Lower leg skin (tissue), 4 donors: ENCODE data around the gene MAD1L1. TPM values are rescaled to one million over a fixed set of nuclear protein-coding genes. Genes with fewer than 3 reads are reported as not detected.

Experiments used
- DNase-seq, 2 donors: peaks; one replicate each; pipeline ENCODE4 v3.0.0-alpha.2; 2019; ENCODE audit warnings: low spot score in 2 of 2
- H3K4me3 ChIP-seq: fragments of 200-600 bp; sonication (generic); 2 replicates; pipeline ENCODE4 v1.5.1; 2017; ENCODE audit warnings: mild to moderate bottlenecking, low read depth; ENCODE audit not compliant: poor library complexity, severe bottlenecking
- CTCF ChIP-seq, 3 donors: fragments of 450-650 bp; IDR thresholded peaks; one replicate each; pipeline ENCODE4 v1.5.1; 2016; ENCODE audit warnings: antibody characterized with exemption in 3 of 3, mild to moderate bottlenecking in 3 of 3, moderate library complexity in 2 of 3
- POLR2A ChIP-seq, 2 donors: fragments of 450-650 bp; IDR thresholded peaks; one replicate each; pipeline ENCODE4 v1.6.1; 2016 to 2017; ENCODE audit warnings: antibody characterized with exemption in 2 of 2, mild to moderate bottlenecking in 1 of 2, moderate library complexity in 1 of 2
- WGBS, 2 donors: methylation state at CpG; one replicate each; pipeline ENCODE4 v1.1.5; 2018; 5-methylcytosine and 5-hydroxymethylcytosine counted together
- intact Hi-C: fragments of 100-400 bp; cut with DNase I; formaldehyde crosslinking; loops from one replicate; pipeline ENCODE4 v1.15.0; 2023; ENCODE audit warnings: low total_unique reads
- total RNA-seq, 4 donors: library from RNA; depleted of rRNA; stranded (reverse); fragments of >200 nt; gene quantifications; one replicate each; pipeline ENCODE4 v1.1.0, GENCODE V29; 2016

MAD1L1 gene
- total RNA-seq, 4 donors from 2014 or later = 37.7 to 77.8 (median 59.4) TPM

- no peak for TF ChIP-seq POLR2A (IDR thresholded peaks at IDR 0.05)
- TF ChIP-seq CTCF (IDR thresholded peaks at IDR 0.05) = no peak
- DNase-seq = no peak
- 80 to 86% methylated on average over 32 to 37 of the region's 37 CpGs for WGBS, 2 donors
- intact Hi-C loops = no loop called here
- H3K4me3 ChIP-seq = no peak overlapping the region
Measured at GRCh38 chr7:2120841-2121830, 111.6 kb downstream of the MAD1L1 start.

GRCh38 chr7:2120251-2120660, 112.5 kb downstream of the MAD1L1 start:
- DNase-seq = no peak
- intact Hi-C loops = no loop called here
- 32 to 40% methylated on average over 12 of the region's 12 CpGs for WGBS, 2 donors
- H3K4me3 ChIP-seq = no peak overlapping the region
- TF ChIP-seq POLR2A (IDR thresholded peaks at IDR 0.05) (no peak), CTCF (IDR thresholded peaks at IDR 0.05) (no peak)

- intact Hi-C loops = no loop called here
- DNase-seq = no peak
- TF ChIP-seq CTCF (IDR thresholded peaks at IDR 0.05) (no peak), POLR2A (IDR thresholded peaks at IDR 0.05) (no peak)
- 71 to 76% methylated on average over 23 to 25 of the region's 25 CpGs for WGBS, 2 donors
- H3K4me3 ChIP-seq = no peak overlapping the region
Measured at GRCh38 chr7:2118630-2119190, 114.0 kb downstream of the MAD1L1 start.

- TF ChIP-seq CTCF (IDR thresholded peaks at IDR 0.05) (no peak), POLR2A (IDR thresholded peaks at IDR 0.05) (no peak)
- 95 to 100% methylated on average over 6 to 11 of the region's 11 CpGs for WGBS, 2 donors
- intact Hi-C loops = no loop called here
- DNase-seq = no peak
- H3K4me3 ChIP-seq = no peak overlapping the region
Measured at GRCh38 chr7:2118056-2118455, 114.7 kb downstream of the MAD1L1 start.

- intact Hi-C loops = no loop called here
- DNase-seq = no peak
- TF ChIP-seq CTCF (IDR thresholded peaks at IDR 0.05) (no peak), POLR2A (IDR thresholded peaks at IDR 0.05) (no peak)
- no peak overlapping the region for H3K4me3 ChIP-seq
- WGBS, 2 donors = 82 to 84% methylated on average over 4 of the region's 4 CpGs
Measured at GRCh38 chr7:2117646-2118045, 115.1 kb downstream of the MAD1L1 start.
